Osteocyte (in vitro differentiated cells): ENCODE data around the gene CARMIL1. TPM values are rescaled to one million over a fixed set of nuclear protein-coding genes. Genes with fewer than 3 reads are reported as not detected.

ENCODE experiments used
- DNase-seq: peaks from one replicate; pipeline ENCODE4 v3.0.0; 2021; ENCODE audit warnings: mixed read lengths; ENCODE audit not compliant: unreplicated experiment; ENCODE audit errors: extremely low spot score
- H3K27ac Mint-ChIP-seq: one replicate; pipeline ENCODE4 v1.8.0; 2021; ENCODE audit warnings: mild to moderate bottlenecking, mixed read lengths; ENCODE audit not compliant: unreplicated experiment
- H3K27me3 Mint-ChIP-seq: one replicate; pipeline ENCODE4 v1.8.0; 2021; ENCODE audit warnings: mixed read lengths; ENCODE audit not compliant: unreplicated experiment
- H3K36me3 Mint-ChIP-seq: one replicate; pipeline ENCODE4 v1.8.0; 2021; ENCODE audit warnings: mixed read lengths; ENCODE audit not compliant: unreplicated experiment
- H3K4me1 Mint-ChIP-seq: one replicate; pipeline ENCODE4 v1.8.0; 2021; ENCODE audit warnings: mixed read lengths; ENCODE audit not compliant: unreplicated experiment
- H3K4me3 Mint-ChIP-seq: one replicate; pipeline ENCODE4 v1.8.0; 2021; ENCODE audit warnings: mild to moderate bottlenecking, moderate library complexity, mixed read lengths; ENCODE audit not compliant: unreplicated experiment
- H3K9me3 Mint-ChIP-seq: one replicate; pipeline ENCODE4 v1.8.0; 2021; ENCODE audit warnings: mixed read lengths; ENCODE audit not compliant: unreplicated experiment
- CTCF ChIP-seq: fragments of 200-600 bp; sonication (generic); IDR thresholded peaks from 2 replicates; pipeline ENCODE4 v1.5.0; 2021; ENCODE audit warnings: antibody characterized with exemption, mild to moderate bottlenecking, moderate library complexity
- total RNA-seq: library from RNA; stranded (reverse); gene quantifications from 2 replicates; pipeline ENCODE4 v1.2.1, GENCODE V29; 2021

Gene CARMIL1
- total RNA-seq, 1 donor from 2014 or later, result 14.9 TPM

GRCh38 chr6:25558155-25558817, 279.1 kb downstream of the CARMIL1 start:
- Mint-ChIP-seq H3K36me3 (peaks cover 4% of the 10 kb centered on the region), H3K27me3 (no peaks in the 10 kb centered on the region), H3K27ac (no peak overlapping the region), H3K4me3 (no peak overlapping the region), H3K9me3 (no peaks in the 10 kb centered on the region), H3K4me1 (peaks cover 10% of the 10 kb centered on the region)
- TF ChIP-seq CTCF, result no peak
- DNase-seq, result no peak

GRCh38 chr6:25560865-25561264, 281.7 kb downstream of the CARMIL1 start:
- H3K36me3 Mint-ChIP-seq, result peaks cover 4% of the 10 kb centered on the region
- no peak for TF ChIP-seq CTCF
- H3K9me3 Mint-ChIP-seq, result no peaks in the 10 kb centered on the region
- no peak overlapping the region for H3K27ac Mint-ChIP-seq
- no peak overlapping the region for H3K4me3 Mint-ChIP-seq
- DNase-seq, result no peak
- H3K27me3 Mint-ChIP-seq, result no peaks in the 10 kb centered on the region
- peaks cover 2% of the 10 kb centered on the region for H3K4me1 Mint-ChIP-seq

- TF ChIP-seq CTCF, result no peak
- no peaks in the 10 kb centered on the region for H3K9me3 Mint-ChIP-seq
- H3K27ac Mint-ChIP-seq, result no peak overlapping the region
- DNase-seq, result no peak
- no peaks in the 10 kb centered on the region for H3K4me1 Mint-ChIP-seq
- peaks cover 4% of the 10 kb centered on the region for H3K36me3 Mint-ChIP-seq
- no peaks in the 10 kb centered on the region for H3K27me3 Mint-ChIP-seq
- H3K4me3 Mint-ChIP-seq, result no peak overlapping the region
Measured at GRCh38 chr6:25564943-25565342, 285.8 kb downstream of the CARMIL1 start.

- Mint-ChIP-seq H3K27me3 (no peaks in the 10 kb centered on the region), H3K9me3 (no peaks in the 10 kb centered on the region), H3K27ac (no peak overlapping the region), H3K36me3 (peaks cover 7% of the 10 kb centered on the region), H3K4me1 (peaks cover 6% of the 10 kb centered on the region), H3K4me3 (no peak overlapping the region)
- no peak for TF ChIP-seq CTCF
- no peak for DNase-seq
Measured at GRCh38 chr6:25570578-25570977, 291.4 kb downstream of the CARMIL1 start.

- H3K27me3 Mint-ChIP-seq, result no peaks in the 10 kb centered on the region
- no peaks in the 10 kb centered on the region for H3K4me1 Mint-ChIP-seq
- H3K36me3 Mint-ChIP-seq, result peaks cover 10% of the 10 kb centered on the region
- H3K27ac Mint-ChIP-seq, result no peak overlapping the region
- no peak for DNase-seq
- no peak for TF ChIP-seq CTCF
- H3K4me3 Mint-ChIP-seq, result no peak overlapping the region
- no peaks in the 10 kb centered on the region for H3K9me3 Mint-ChIP-seq
Measured at GRCh38 chr6:25576919-25577318, 297.7 kb downstream of the CARMIL1 start.
